Skeletal muscle satellite cell (primary cell): ENCODE results near the gene CNOT6.
"Not testable (repeated sequence)": the region's sequence is repeated elsewhere in the genome, so short reads cannot be mapped to it uniquely, and the experiment has no call there.

Source experiments
- H3K27me3 ChIP-seq: 2 replicates; pipeline ENCODE4 v1.7.0; 2013; ENCODE audit warnings: low read length; ENCODE audit not compliant: control insufficient read depth, insufficient read depth
- H3K36me3 ChIP-seq: 2 replicates; pipeline ENCODE4 v1.7.0; 2013; ENCODE audit warnings: mild to moderate bottlenecking, control low read depth, low read length; ENCODE audit not compliant: insufficient read depth
- H3K4me1 ChIP-seq: 2 replicates; pipeline ENCODE4 v1.7.0; 2013; ENCODE audit warnings: low read length; ENCODE audit not compliant: control insufficient read depth, insufficient read depth
- H3K4me2 ChIP-seq: 2 replicates; pipeline ENCODE4 v1.7.0; 2013; ENCODE audit warnings: mild to moderate bottlenecking, low read length
- H3K4me3 ChIP-seq: 2 replicates; pipeline ENCODE4 v1.7.0; 2013; ENCODE audit warnings: low read length
- H3K9ac ChIP-seq: 2 replicates; pipeline ENCODE4 v1.7.0; 2013; ENCODE audit warnings: mild to moderate bottlenecking, low read depth, low read length, moderate library complexity
- H3K9me3 ChIP-seq: replicated peaks from 2 replicates; pipeline ENCODE4 v1.7.0; 2013; ENCODE audit warnings: mild to moderate bottlenecking, control low read depth, low read length

CNOT6 gene

DNA sequence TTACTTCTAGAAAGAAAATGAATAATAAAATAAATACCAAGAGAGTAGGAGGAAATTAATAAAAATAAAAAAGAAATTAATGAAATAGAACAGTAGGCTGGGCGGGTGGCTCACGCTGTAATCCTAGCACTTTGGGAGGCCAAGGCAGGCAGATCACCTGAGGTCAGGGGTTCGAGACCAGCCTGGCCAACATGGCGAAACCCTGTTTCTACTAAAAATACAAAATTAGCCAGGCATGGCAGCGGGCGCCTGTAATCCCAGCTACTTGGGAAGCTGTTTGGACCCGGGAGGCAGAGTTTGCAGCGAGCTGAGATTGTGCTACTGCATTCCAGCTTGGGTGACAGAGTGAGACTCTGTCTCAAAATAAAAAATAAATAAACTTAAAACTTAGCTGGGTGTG lies 20.8 kb upstream of the CNOT6 start:
- H3K4me3 ChIP-seq, H3K36me3 ChIP-seq, H3K9me3 ChIP-seq, H3K4me1 ChIP-seq, H3K4me2 ChIP-seq, H3K9ac ChIP-seq: not testable (repeated sequence)
- peaks cover 17% of the 10 kb centered on the region for H3K27me3 ChIP-seq

DNA sequence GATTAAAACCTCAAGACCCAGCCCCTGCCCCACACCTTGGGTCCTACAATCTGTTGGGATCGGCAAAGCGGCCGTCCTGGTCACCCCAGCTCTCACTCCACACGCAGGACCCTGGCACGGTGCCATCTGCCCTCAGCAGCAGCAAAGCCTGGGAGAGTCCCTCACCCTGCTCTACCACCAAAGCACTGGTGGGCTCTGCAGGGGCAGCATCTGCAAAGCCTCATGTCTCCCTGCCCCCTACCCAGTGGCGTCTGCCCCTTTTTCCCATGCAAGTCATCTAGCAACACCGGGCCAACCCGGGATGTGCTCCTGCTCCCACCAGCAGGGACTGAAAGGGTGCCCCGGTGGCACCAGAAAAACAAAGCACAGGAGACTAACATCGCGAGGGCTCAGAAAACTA lies 19.6 kb upstream of the CNOT6 start:
- Histone ChIP-seq H3K9me3 (no peaks in the 10 kb centered on the region), H3K27me3 (peaks cover 14% of the 10 kb centered on the region), H3K4me1 (no peaks in the 10 kb centered on the region), H3K4me2 (no peak overlapping the region), H3K4me3 (no peak overlapping the region), H3K9ac (no peak overlapping the region), H3K36me3 (no peaks in the 10 kb centered on the region)

DNA sequence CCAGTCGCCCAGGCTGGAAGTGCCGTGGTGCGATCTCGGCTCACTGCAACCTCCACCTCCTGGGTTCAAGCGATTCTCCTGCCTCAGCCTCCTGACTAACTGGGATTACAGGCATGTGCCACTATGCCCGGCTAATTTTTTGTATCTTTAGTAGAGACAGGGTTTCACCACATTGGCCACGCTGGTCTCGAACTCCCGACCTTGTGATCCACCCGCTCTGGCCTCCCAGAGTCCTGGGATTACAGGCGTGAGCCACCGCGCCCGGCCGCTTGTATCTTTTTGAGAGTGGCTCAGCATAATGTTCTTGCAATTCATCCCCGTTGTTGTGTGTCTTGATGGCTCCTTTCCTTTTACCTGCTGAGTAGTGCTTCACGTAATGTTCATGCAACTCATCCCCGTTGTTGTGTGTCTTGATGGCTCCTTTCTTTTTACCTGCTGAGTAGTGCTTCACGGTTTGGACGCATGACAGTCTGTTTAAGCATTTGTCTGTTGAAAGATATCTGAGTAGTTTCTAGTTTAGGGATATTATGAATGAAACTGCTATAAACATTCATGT lies 18.1 kb upstream of the CNOT6 start:
- H3K4me2 ChIP-seq, H3K9ac ChIP-seq, H3K4me1 ChIP-seq, H3K4me3 ChIP-seq, H3K36me3 ChIP-seq, H3K9me3 ChIP-seq, H3K27me3 ChIP-seq: not testable (repeated sequence)

DNA sequence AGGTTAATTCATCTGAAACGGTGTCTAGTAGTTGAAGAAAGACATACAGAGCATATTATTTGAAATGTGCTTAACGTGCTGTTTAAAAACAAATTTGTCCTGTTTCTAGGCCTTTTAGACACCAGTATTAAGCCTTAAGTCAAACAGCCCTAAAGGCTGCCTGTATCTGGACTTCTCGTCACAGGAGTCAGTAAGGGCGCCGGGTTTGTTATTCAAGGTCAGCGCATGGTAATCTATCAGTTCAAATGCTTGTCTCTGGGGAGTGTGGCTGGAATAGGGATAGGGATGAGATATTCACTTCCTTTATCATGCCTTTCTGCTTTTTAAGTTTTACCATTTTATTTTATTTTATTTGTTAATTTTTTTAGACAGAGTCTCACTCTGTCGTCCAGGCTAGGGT lies 9.4 kb upstream of the CNOT6 start:
- Histone ChIP-seq H3K4me2 (no peak overlapping the region), H3K9me3 (no peaks in the 10 kb centered on the region), H3K4me1 (peaks cover 5% of the 10 kb centered on the region), H3K9ac (peak overlapping the region; percentile 3), H3K27me3 (no peaks in the 10 kb centered on the region), H3K4me3 (no peak overlapping the region), H3K36me3 (no peaks in the 10 kb centered on the region)

DNA sequence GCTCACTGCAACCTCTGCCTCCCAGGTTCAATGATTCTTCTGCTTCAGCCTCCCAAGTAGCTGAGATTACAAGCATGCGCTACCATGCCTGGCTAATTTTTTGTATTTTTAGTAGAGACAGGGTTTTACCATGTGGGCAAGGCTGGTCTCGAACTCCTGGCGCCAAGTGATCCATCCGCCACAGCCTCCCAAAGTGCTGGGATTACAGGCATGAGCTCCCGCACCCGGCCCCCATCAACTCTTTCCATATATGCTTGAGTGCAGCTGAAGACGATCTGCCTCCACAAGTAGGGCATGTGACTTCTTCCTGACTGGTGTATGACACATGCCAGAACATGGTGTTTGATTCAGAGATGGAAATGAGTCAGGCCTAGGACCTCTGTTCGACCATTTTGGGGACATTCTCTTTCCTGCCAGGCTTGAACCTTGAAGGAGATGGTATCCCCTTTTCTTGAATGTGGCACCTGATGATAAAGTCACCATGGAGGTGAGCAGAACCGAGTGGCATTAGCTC lies 7.5 kb upstream of the CNOT6 start:
- Histone ChIP-seq H3K4me3 (no peak overlapping the region), H3K4me2 (no peak overlapping the region), H3K27me3 (no peaks in the 10 kb centered on the region), H3K4me1 (peaks cover 5% of the 10 kb centered on the region), H3K9me3 (no peaks in the 10 kb centered on the region), H3K36me3 (no peaks in the 10 kb centered on the region), H3K9ac (no peak overlapping the region)

DNA sequence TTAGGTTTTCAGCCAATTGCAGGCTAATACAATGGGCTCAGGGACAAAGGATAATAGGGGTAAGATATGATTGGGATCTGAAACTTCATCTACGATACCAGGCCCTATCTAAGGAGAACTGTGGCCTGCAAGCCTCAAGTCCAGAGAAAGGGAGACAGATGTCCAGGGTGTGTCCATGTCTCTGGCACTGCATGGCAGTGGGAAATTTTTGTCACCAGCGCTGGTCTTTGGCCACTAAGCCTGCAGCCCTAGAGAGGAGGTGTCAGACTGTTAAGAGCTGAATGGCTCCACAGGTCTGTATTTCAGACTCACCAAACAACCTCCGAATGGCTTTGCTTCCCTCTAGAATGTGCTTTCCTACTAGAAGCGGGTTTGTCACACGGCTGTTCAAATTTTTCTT lies 6.6 kb upstream of the CNOT6 start:
- Histone ChIP-seq H3K4me3 (no peak overlapping the region), H3K27me3 (no peaks in the 10 kb centered on the region), H3K9ac (no peak overlapping the region), H3K4me2 (no peak overlapping the region), H3K4me1 (peaks cover 5% of the 10 kb centered on the region), H3K9me3 (no peaks in the 10 kb centered on the region), H3K36me3 (no peaks in the 10 kb centered on the region)

DNA sequence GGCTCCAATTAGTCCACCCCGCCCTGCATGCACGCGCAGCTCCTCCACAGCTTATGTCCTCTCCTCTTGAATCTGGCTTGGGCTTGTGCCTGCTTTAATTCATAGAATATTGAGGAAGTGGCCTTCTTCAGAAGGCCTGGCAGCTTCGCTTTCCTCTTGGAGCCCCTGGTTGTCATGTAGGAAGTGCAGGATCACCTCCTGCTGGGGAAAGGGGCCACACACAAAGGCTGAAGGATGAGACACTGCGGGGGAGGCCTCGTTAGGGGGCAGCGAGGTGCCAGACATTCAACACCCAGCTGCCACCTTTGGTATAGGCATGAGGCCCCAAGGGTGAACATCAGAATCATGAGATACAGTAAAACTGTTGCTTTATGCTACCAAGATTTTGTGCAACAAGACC lies 2.7 kb upstream of the CNOT6 start:
- Histone ChIP-seq H3K36me3 (peaks cover 6% of the 10 kb centered on the region), H3K9me3 (no peaks in the 10 kb centered on the region), H3K4me1 (peaks cover 20% of the 10 kb centered on the region), H3K9ac (no peak overlapping the region), H3K4me3 (no peak overlapping the region), H3K27me3 (no peaks in the 10 kb centered on the region), H3K4me2 (no peak overlapping the region)

DNA sequence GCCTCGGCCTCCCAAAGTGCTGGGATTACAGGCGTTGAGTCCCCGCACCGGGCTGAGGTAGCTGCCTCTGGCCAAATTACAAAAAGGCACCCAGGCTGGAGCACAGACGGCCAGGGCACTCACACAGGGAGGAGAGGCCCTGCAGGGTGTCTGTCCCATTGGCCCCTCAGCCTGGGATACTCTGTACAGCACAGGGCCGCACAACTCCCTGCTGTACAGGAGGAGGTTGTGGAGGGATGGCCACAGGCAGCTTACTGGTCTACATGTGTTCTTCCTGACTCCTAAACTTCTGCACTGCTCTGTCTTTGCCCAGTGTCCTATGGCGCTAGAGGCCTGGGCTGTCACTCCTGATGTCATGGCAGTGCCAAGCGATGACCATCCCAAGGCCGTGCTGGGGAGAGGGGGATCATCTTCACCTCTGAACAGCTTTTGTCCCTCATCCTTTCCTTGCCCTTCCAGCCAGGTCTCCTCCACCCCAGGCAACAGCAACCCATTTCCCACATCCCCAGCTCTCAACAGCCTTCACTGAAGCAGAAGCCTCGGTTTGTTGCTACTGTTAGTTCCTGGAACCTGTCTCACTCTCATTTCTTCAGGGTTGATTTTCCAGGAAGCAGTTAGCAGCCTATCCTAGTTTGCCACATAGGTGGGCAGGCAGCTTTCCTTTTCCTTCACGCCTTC lies 1.8 kb upstream of the CNOT6 start:
- Histone ChIP-seq H3K4me2 (no peak overlapping the region), H3K9ac (no peak overlapping the region), H3K4me1 (peaks cover 24% of the 10 kb centered on the region), H3K27me3 (no peaks in the 10 kb centered on the region), H3K4me3 (no peak overlapping the region), H3K9me3 (no peaks in the 10 kb centered on the region), H3K36me3 (peaks cover 6% of the 10 kb centered on the region)

DNA sequence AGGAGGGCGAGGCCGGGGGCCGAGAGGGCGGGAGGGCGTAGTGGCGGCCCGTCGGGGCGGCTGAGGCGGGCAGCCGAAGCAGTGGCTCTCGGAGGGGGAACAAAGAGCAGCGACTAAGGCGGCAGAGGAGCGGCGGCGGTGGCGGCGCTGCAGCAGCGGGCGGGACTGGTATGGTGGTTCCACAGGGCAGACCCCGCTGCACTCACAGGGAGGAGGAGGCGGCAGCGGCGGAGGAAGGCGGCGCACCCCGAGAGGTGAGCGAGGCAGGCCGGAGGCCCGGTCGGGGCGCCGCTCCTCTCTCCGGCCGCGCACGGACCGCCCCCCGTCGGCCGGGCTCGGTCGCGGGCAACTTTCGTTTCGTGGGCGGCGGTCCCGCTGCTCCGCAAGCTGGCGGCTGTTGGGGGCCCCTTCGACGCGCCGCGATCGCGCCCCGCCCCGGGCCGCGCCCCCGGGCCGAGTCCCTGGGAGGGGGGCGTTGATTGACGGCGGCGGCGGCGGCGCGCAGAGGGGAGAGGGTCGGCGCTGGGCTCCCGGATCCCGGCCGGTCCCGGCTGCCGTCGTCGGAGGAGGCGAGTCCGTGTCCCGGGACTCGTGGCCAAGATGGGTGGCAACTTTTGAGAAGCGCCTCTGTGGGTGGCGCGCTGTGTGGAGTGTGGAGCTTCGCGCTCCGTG lies 467 bp downstream of the CNOT6 start:
- Histone ChIP-seq H3K9me3 (no peaks in the 10 kb centered on the region), H3K4me3 (peak overlapping the region; percentile 89), H3K9ac (peak overlapping the region; percentile 95), H3K4me1 (peaks cover 24% of the 10 kb centered on the region), H3K27me3 (no peaks in the 10 kb centered on the region), H3K4me2 (peak overlapping the region; percentile 90), H3K36me3 (peaks cover 6% of the 10 kb centered on the region)

DNA sequence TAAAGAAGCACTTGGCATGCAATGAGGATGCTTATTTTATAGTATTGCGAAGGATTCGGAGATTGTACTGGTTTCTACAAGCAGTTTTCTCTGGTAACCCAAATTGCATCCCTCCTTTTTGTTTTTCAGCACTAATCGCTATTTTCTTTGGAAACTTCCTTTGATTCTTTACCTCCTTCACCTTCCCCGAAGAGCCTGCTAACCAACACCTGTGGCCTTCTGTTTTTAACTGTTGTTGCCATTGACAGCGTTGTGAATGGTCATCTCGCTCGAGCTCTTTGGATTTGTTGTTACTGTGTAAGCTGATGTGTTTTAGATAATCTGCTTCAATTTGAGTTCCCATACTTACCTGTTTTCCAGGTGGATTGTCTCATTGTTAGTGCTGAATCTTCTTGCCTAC lies 1.1 kb downstream of the CNOT6 start:
- H3K4me3 ChIP-seq: peak overlapping the region; percentile 89
- peaks cover 6% of the 10 kb centered on the region for H3K36me3 ChIP-seq
- peak overlapping the region; percentile 90 for H3K4me2 ChIP-seq
- H3K9ac ChIP-seq: peak overlapping the region; percentile 95
- peaks cover 24% of the 10 kb centered on the region for H3K4me1 ChIP-seq
- H3K9me3 ChIP-seq: no peaks in the 10 kb centered on the region
- no peaks in the 10 kb centered on the region for H3K27me3 ChIP-seq

DNA sequence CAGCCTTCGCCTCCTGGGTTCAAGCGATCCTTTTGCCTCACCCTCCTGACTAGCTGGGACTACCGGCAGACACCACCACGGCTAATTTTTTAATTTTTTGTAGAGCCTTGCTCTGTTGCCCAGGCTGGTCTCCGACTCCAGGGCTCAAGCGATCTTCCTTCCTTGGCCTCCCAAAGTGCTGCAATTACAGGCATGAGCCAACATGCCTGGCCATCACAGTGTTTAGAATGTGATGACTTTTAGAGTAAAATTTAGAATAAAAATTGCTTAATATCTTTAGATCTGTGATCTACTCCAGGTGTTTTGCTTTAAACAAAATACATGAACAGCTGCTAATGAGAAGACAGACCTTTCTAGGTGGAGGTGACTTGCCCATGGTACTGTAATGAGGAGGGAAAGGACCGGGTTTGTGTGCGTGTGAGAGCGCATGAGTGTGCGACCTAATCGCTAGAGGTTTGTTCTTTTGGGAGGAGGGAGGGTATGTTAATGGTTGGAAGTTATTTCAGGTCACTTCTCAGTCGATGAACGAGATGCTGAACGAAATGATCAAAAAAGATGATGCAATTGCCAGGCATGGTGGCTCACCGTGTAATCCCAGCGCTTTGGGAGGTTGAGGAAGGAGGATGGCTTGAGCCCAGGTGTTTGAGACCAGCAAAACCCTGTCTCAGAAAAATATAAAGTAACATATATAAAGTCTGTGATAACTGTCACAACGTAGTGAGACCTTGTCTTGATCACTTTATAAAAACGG lies 2.0 kb downstream of the CNOT6 start:
- Histone ChIP-seq H3K4me1 (peaks cover 24% of the 10 kb centered on the region), H3K9me3 (no peaks in the 10 kb centered on the region), H3K9ac (peak overlapping the region; percentile 95), H3K4me3 (peak overlapping the region; percentile 89), H3K27me3 (no peaks in the 10 kb centered on the region), H3K4me2 (peak overlapping the region; percentile 90), H3K36me3 (peaks cover 6% of the 10 kb centered on the region)
